HG02798 (cell line): ENCODE data around the gene GRAP2.
"Not testable (repeated sequence)": the region's sequence is repeated elsewhere in the genome, so short reads cannot be mapped to it uniquely, and the experiment has no call there.

Experiments
- ATAC-seq: cut with Tn5 transposase; IDR thresholded peaks from one replicate; pipeline ENCODE4 v1.9.1; 2021; ENCODE audit warnings: mild to moderate bottlenecking; ENCODE audit not compliant: unreplicated experiment, poor library complexity

Gene GRAP2

DNA sequence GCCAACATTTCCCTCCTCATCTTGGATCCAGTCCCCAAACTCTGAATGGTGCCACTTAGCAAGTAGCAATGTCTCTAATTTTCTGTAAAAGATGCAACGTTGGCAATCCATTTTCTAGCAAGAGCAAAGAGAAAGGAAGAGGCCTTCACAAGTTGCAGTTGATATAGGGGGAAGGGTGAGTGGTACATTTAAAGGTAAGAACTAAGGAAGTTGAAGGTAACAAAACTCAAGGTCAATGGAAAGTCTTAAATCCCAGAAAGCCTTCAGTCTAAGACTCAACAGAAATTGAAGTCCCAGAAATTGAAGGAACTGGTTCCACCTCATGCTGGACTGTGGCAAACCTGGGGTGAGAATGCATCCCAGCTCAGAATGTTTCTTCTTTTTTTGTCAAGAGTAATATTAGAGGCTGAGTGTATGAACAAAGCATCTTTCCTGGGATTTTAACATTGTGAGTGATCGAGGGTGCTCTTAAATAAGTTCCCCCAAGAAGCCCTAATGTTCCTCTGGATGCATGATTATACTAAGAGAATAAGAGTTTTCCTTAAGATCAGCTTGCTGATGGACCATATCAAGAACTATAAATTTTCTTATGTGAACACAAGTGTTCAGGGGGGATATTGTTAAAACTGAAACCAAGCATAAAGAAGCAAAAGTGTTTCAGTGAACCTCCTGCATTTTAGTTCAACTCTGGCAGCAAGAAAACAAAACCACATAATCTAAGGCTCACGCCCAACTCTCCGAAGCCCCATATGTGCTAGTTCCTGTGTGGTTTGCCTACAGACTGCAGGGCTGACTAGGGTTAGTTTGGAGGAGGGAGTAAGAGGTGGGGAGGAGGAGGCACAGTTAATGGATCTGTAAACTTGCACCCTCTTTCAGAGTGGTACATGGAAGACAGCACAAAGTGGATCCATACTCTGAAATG, at the start of gene GRAP2:
Gene GRAP2, plus strand, starts transcription at position 779 of the 922 bp plus-strand sequence. CDS start 46,023 bp downstream, outside the sequence.
- ATAC-seq = peak; percentile 65

GRCh38 chr22:39851606-39852315, 49.1 kb upstream of the GRAP2 start:
- no peak for ATAC-seq

DNA sequence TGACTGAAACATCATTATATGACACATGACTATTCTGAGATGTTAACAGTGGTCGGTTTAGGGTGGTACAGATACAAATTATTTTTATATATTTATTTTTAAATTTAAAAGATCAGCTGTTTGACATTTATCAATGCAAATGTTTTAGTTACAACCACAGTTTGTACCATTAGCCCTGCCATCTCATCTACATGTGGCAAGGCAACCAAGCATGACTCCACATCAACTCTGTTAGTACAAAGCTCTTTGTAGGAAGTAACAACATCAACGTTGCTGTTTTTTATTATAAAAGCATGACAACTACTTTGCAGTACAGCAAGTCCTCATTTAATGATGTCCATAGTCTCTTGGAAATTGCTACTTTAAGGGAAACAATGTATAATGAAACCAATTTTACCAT, 48.1 kb upstream of the GRAP2 start:
- ATAC-seq = no peak

DNA sequence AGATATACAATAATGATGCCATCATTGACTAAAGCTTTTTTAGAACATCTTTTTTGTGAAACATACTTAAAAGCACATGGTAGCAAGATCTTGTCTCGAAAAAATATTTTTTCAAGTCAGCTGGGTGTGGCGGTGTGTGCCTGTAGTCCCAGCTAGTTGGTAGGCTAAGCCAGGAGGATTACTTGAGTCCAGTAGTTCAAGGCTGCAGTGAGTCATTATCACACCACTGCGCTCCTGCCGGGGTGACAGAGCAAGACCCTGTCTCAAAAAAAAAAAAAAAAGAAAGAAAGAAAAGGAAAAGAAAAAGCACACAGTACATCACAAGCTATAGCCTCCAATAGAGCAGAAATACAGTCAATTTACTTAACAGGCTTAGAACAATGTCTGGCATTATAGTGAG, 44.3 kb upstream of the GRAP2 start:
- no peak for ATAC-seq

- no peak for ATAC-seq
Observed at GRCh38 chr22:39859903-39860588, 40.8 kb upstream of the GRAP2 start.

DNA sequence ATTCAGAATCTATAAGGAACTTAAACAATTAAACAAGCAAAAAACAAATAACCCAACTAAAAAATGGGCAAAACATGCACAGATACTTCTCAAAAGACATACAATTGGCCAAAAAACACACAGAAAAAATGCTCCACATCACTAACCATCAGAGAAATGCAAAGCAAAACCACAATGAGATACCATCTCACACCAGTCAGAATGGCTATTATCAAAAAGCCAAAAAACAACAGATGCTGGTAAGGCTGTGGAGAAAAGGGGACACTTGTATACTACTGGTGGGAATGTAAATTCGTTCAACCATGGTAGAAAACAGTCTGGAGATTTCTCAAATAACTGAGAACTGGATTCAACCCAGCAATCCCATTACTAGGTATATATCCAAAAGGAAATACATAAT, 32.1 kb upstream of the GRAP2 start:
- ATAC-seq = no peak

- ATAC-seq = not testable (repeated sequence)
Observed at GRCh38 chr22:39869797-39870196, 31.1 kb upstream of the GRAP2 start.

DNA sequence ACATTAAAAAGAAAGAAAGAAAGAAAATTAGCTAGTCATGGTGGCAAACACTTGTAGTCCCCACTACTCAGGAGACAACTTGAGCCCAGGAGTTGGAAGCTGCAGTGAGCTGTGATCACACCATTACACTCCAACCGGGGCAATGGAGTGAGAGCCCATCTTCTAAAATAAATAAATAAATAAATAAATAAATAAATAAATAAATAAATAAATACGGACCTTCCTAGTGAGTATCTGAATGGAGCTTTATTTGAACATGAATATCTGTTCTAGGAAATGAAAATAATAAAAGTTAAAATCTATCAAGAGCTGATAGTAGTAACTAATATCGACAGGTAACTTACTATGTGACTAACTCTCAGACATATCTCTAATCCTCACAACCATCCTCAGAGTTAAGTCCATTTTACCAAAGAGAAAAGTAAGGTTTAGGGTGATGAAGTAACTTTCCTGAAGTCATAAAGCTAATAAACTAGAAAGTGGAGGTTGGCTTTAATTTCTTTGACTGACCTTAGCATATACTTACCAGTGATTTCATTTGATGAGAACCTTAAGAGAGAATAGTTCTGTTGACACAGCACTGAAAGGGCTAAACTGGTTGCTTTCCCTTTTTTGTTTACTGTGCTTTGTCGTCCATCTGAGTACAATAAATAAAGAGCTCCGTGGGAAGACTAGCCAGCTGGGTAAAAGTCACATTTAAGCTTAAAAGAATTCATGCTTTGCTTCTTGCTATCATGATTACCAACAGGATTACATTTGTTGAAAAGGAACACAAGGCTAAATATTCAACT, 29.7 kb upstream of the GRAP2 start:
- no peak for ATAC-seq

DNA sequence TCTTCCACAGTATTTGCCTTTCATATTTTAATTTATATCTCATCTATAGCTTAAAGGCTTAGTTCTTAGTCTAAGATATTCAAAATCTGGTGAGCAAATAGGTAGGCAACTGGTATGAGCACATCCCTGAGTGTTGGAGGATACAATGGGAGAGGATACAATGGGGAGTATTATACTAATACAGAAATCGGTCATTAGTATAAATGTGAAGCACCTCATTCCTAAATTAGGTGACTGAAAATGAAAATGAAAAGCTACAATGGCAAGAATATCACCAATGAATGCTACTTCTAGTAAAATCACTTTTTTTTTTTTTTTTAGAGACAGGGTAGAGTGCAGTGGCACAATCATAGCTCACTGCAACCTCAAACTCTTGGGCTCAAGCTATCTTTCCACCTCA, 28.3 kb upstream of the GRAP2 start:
- no peak for ATAC-seq

GRCh38 chr22:39873965-39874364, 26.9 kb upstream of the GRAP2 start:
- ATAC-seq = no peak

DNA sequence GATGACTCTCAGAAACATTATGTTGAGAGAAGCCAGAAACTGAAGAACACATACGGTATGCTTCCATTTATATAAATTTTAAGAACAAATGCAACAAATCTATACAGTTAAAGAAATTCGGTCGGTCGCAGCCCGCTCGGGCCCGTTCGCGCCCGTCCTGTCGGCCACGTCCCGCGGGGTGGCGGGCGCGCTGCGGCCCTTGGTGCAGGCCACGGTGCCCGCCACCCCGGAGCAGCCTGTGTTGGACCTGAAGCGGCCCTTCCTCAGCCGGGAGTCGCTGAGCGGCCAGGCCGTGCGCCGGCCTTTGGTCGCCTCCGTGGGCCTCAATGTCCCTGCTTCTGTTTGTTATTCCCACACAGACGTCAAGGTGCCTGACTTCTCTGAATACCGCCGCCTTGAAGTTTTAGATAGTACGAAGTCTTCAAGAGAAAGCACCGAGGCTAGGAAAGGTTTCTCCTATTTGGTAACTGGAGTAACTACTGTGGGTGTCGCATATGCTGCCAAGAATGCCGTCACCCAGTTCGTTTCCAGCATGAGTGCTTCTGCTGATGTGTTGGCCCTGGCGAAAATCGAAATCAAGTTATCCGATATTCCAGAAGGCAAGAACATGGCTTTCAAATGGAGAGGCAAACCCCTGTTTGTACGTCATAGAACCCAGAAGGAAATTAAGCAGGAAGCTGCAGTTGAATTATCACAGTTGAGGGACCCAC, 25.6 kb upstream of the GRAP2 start:
- not testable (repeated sequence) for ATAC-seq

DNA sequence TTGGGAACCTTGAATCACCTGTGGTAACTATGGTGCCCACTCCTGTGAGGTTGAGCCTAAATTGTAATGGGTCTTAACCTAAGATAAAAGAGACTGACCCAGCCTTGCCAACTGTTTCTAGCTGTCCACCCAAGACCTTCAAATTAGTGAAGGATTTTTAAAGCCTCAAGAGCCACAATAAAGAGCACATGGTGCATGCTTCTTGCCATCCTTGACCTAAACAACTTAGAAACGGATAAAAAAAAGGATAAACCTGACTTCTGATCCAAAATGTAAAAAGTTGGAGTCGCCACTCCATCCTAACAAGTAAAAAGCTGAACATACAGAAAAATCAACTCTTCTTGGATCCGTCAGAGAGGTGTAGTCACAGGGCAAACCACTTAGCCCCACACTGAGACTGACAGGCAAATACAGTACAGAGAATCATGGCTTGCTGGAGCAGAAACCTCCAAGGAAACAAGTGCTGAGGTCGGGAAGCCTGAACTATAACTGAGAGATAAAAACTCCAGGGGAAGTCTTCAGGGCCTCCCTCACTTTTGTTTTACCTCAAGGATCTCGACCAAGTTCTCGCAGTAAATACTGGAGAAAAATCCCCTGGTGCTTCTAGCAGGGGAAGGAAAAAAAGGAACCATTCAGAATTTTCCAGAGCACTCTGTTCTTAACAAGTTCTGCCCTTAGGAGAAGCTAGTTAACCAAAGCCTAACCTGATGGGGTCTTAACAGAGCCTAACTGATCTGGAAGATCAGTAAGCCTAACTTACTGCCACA, 23.6 kb upstream of the GRAP2 start:
- no peak for ATAC-seq

- no peak for ATAC-seq
Observed at GRCh38 chr22:39880722-39881121, 20.2 kb upstream of the GRAP2 start.

GRCh38 chr22:39883057-39883456, 17.8 kb upstream of the GRAP2 start:
- no peak for ATAC-seq

- not testable (repeated sequence) for ATAC-seq
Observed at GRCh38 chr22:39889924-39890323, 11.0 kb upstream of the GRAP2 start.

DNA sequence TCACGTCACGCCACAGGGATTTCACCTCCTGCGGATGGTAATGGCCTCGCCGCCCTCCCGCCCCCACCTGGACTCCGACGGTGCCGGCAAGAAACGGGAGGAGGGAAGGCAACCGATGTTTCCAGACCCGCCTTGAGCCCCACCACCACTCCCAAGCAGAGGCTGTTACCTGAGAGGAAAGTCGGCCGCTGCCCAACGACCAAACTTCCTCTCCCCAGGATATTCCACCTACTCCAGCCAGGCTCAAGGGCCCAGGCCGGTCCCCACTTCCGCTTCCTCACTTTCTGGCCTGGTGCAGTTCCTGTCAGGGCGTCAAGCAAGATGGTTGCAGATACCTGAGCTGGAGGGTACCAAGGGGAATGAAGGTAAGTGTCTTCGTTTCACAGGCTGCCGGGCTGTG, 7.4 kb upstream of the GRAP2 start, which contains the start of gene ENTHD1:
Gene ENTHD1, minus strand, starts transcription at position 235 of the 400 bp plus-strand sequence. CDS start 6,012 bp downstream, outside the sequence.
- no peak for ATAC-seq

DNA sequence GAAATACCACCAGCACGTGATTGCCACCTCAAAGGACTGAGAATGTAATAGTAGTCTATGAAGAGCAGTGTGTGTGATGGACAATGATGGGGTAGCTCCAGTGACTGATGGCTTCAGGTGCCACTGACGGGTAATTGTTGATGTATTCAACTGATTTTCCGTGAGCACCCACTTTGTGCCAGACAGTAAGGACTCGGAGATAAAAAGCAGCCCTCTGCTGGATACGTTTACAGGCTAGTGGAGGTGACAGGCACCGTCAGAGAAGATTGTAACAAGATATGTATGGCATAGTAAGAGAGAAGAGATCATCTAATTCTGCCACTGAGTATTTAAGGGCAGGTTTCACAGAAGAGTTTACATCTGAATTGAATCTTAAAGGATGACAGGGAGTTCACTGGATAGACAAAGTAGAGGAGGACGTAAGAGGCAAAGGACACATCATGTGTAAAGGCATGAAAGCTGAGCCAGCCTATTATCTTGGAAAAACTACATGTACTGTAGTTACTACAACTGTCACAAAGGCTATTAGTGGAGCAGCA, 6.3 kb upstream of the GRAP2 start:
- no peak for ATAC-seq

- no peak for ATAC-seq
Observed at GRCh38 chr22:39895682-39896081, 5.2 kb upstream of the GRAP2 start.
